ENCODE data around the gene SLC9A9.

The SLC9A9 gene

GRCh38 chr3:143507735-143508580 lies 340.3 kb downstream of the SLC9A9 start:
- Histone ChIP-seq H3K4me3 (replicated peaks; ENCODE audit: insufficient read depth, low read length) (no peak overlapping the region), H3K27ac (replicated peaks) (no peak overlapping the region), H3K27me3 (ENCODE audit: insufficient read depth, poor library complexity, severe bottlenecking) (no peaks in the 10 kb centered on the region)
- DNase-seq (ENCODE audit: low read depth in 1 of 2, low spot score in 1 of 2) = no peak
- TF ChIP-seq SPI1 (IDR thresholded peaks at IDR 0.05; ENCODE audit: borderline replicate concordance, low read depth) (no peak), CTCF (IDR thresholded peaks at IDR 0.05; ENCODE audit: insufficient read depth, low read length) (no peak), REST (IDR thresholded peaks at IDR 0.05; ENCODE audit: insufficient replicate concordance, low read depth) (no peak), POLR2AphosphoS5 (IDR thresholded peaks at IDR 0.05; ENCODE audit: low read depth) (no peak), GABPA (IDR thresholded peaks at IDR 0.05; ENCODE audit: low read depth) (no peak)

- no peak for TF ChIP-seq REST (IDR thresholded peaks at IDR 0.05; ENCODE audit: insufficient replicate concordance, low read depth)
- TF ChIP-seq SPI1 (IDR thresholded peaks at IDR 0.05; ENCODE audit: borderline replicate concordance, low read depth) = peak; percentile 58; the same call in 1 of the 2 replicates
- TF ChIP-seq POLR2AphosphoS5 (IDR thresholded peaks at IDR 0.05; ENCODE audit: low read depth) = no peak
- no peak for TF ChIP-seq GABPA (IDR thresholded peaks at IDR 0.05; ENCODE audit: low read depth)
- TF ChIP-seq CTCF (IDR thresholded peaks at IDR 0.05; ENCODE audit: insufficient read depth, low read length) = no peak
- Histone ChIP-seq H3K27ac (replicated peaks) (no peak overlapping the region), H3K27me3 (ENCODE audit: insufficient read depth, poor library complexity, severe bottlenecking) (no peaks in the 10 kb centered on the region), H3K4me3 (replicated peaks; ENCODE audit: insufficient read depth, low read length) (no peak overlapping the region)
- DNase-seq (ENCODE audit: low read depth in 1 of 2, low spot score in 1 of 2) = no peak
These were observed 342.1 kb downstream of the SLC9A9 start for GRCh38 chr3:143506190-143506589.

- no peak for DNase-seq (ENCODE audit: low read depth in 1 of 2, low spot score in 1 of 2)
- Histone ChIP-seq H3K4me3 (replicated peaks; ENCODE audit: insufficient read depth, low read length) (no peak overlapping the region), H3K27me3 (ENCODE audit: insufficient read depth, poor library complexity, severe bottlenecking) (no peaks in the 10 kb centered on the region), H3K27ac (replicated peaks) (no peak overlapping the region)
- TF ChIP-seq REST (IDR thresholded peaks at IDR 0.05; ENCODE audit: insufficient replicate concordance, low read depth) = no peak
These were observed 344.9 kb downstream of the SLC9A9 start for GRCh38 chr3:143503325-143503885.

Data from HL-60 (cell line).